ENCODE results near the gene KCNQ1.

- TF ChIP-seq CTCF (IDR thresholded peaks at IDR 0.05) (no peak), POLR2A (IDR thresholded peaks at IDR 0.05) (no peak)
Observed at GRCh38 chr11:2553198-2553597, 108.4 kb downstream of the KCNQ1 start.

All from body of pancreas (tissue), 4 donors.